Endothelial cell of umbilical vein (primary cell): ENCODE measurements around the gene DCAF7.

Experiments
- EZH2 ChIP-seq: IDR thresholded peaks from 2 replicates; pipeline ENCODE4 v1.6.1; 2012; ENCODE audit warnings: borderline replicate concordance, low read depth, mild to moderate bottlenecking, moderate library complexity, low read length, inconsistent platforms; ENCODE audit not compliant: severe bottlenecking
- JUN ChIP-seq: IDR thresholded peaks from 2 replicates; pipeline ENCODE4 v1.6.1; 2011; ENCODE audit warnings: borderline replicate concordance, low read depth; ENCODE audit not compliant: insufficient read length, insufficient read depth
- MYC ChIP-seq: IDR thresholded peaks from one replicate; pipeline ENCODE4 v1.6.1; 2011; ENCODE audit warnings: mild to moderate bottlenecking, low read depth, low read length
- POLR2A ChIP-seq: IDR thresholded peaks from 2 replicates; pipeline ENCODE4 v1.6.1; 2012; ENCODE audit warnings: low read depth, mild to moderate bottlenecking, control low read depth, low read length
- POLR2AphosphoS5 ChIP-seq: IDR thresholded peaks from 2 replicates; pipeline ENCODE4 v1.6.1; 2012; ENCODE audit warnings: low read depth, mild to moderate bottlenecking, control low read depth, low read length, moderate library complexity; ENCODE audit not compliant: insufficient read depth
- TF ChIP-seq, protein P1 (sequence below), 2 donors: IDR thresholded peaks; 1 replicate in 1 of 2; 2 replicates in 1 of 2; pipeline ENCODE4 v1.5.1; 2011; ENCODE audit warnings: low read length in 2 of 2, mild to moderate bottlenecking in 2 of 2, moderate library complexity in 2 of 2, control low read depth in 1 of 2, inconsistent platforms in 1 of 2, low read depth in 1 of 2; ENCODE audit not compliant: insufficient read depth in 1 of 2; ENCODE audit errors: extremely low read depth in 1 of 2
- TF ChIP-seq, protein P2 (sequence below): IDR thresholded peaks from 2 replicates; pipeline ENCODE4 v1.6.1; 2011; ENCODE audit not compliant: insufficient read depth, insufficient read length

DNA sequence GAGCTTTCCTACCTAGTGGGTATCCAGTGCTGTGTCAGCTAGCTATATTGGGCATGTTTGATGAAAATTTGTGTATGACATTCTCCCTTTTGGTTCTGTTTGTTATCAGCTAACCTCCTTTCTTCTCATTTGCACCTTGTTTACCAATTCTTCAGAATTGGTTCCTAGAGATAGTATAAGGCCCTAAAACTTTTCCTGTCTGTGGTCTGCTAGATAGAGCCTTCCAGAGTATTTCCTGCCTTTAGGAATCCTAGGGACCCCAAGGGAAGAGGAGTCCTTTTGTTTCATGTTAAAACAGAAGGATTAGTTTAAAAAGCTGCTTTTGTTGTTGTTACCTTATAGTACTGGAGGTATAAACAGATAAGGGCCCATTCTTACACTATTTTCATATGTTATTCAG, 83.5 kb downstream of the DCAF7 start:
- TF ChIP-seq, protein P1, sequence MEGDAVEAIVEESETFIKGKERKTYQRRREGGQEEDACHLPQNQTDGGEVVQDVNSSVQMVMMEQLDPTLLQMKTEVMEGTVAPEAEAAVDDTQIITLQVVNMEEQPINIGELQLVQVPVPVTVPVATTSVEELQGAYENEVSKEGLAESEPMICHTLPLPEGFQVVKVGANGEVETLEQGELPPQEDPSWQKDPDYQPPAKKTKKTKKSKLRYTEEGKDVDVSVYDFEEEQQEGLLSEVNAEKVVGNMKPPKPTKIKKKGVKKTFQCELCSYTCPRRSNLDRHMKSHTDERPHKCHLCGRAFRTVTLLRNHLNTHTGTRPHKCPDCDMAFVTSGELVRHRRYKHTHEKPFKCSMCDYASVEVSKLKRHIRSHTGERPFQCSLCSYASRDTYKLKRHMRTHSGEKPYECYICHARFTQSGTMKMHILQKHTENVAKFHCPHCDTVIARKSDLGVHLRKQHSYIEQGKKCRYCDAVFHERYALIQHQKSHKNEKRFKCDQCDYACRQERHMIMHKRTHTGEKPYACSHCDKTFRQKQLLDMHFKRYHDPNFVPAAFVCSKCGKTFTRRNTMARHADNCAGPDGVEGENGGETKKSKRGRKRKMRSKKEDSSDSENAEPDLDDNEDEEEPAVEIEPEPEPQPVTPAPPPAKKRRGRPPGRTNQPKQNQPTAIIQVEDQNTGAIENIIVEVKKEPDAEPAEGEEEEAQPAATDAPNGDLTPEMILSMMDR (IDR thresholded peaks at IDR 0.05; ENCODE audit: extremely low read depth in 1 of 2, insufficient read depth in 1 of 2, low read depth in 1 of 2, low read length in 2 of 2) = no peak
- TF ChIP-seq, protein P2, sequence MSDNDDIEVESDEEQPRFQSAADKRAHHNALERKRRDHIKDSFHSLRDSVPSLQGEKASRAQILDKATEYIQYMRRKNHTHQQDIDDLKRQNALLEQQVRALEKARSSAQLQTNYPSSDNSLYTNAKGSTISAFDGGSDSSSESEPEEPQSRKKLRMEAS = no peak
- no peak for TF ChIP-seq POLR2AphosphoS5
- TF ChIP-seq EZH2 = no peak
- no peak for TF ChIP-seq MYC
- no peak for TF ChIP-seq POLR2A
- no peak for TF ChIP-seq JUN
